HepG2 (cell line): ENCODE data around the gene TDRD10. TPM values are rescaled to one million over a fixed set of nuclear protein-coding genes. Genes with fewer than 3 reads are reported as not detected.

Source experiments
- AKNA ChIP-seq: sonication (generic); formaldehyde crosslinking; IDR thresholded peaks from 2 replicates; pipeline ENCODE4 v1.4.0; 2020; ENCODE audit warnings: missing genetic modification reagents, borderline replicate concordance
- ARID2 ChIP-seq: sonication (generic); formaldehyde crosslinking; IDR thresholded peaks from 2 replicates; pipeline ENCODE4 v1.8.1; 2022; ENCODE audit warnings: mild to moderate bottlenecking, missing genetic modification reagents, borderline replicate concordance
- CHCHD3 ChIP-seq: sonication (generic); formaldehyde crosslinking; IDR thresholded peaks from 2 replicates; pipeline ENCODE4 v1.8.0; 2022; ENCODE audit warnings: mild to moderate bottlenecking, missing genetic modification reagents, moderate library complexity
- NBN ChIP-seq: fragments of 450-650 bp; conservative IDR thresholded peaks from 2 replicates; pipeline ENCODE4 v1.6.1; 2017
- NFKBIZ ChIP-seq: IDR thresholded peaks from 2 replicates; pipeline ENCODE4 v1.6.1; 2018; ENCODE audit warnings: missing genetic modification reagents, missing compliant biosample characterization
- SIN3A ChIP-seq: IDR thresholded peaks from 2 replicates; pipeline ENCODE4 v1.6.1; 2011; ENCODE audit warnings: low read depth, mild to moderate bottlenecking, control low read depth, low read length, borderline replicate concordance
- SP140L ChIP-seq: sonication (generic); formaldehyde crosslinking; IDR thresholded peaks from 2 replicates; pipeline ENCODE4 v1.4.0; 2020; ENCODE audit warnings: missing genetic modification reagents, borderline replicate concordance
- THAP11 ChIP-seq: IDR thresholded peaks from 2 replicates; pipeline ENCODE4 v1.6.1; 2016; ENCODE audit warnings: missing biosample characterization, missing genetic modification reagents
- TOPORS ChIP-seq: sonication (generic); formaldehyde crosslinking; IDR thresholded peaks from 2 replicates; pipeline ENCODE4 v1.8.0; 2023; ENCODE audit warnings: mild to moderate bottlenecking, missing genetic modification reagents
- TRAFD1 ChIP-seq: sonication (generic); formaldehyde crosslinking; IDR thresholded peaks from 2 replicates; pipeline ENCODE4 v1.5.1; 2020; ENCODE audit warnings: missing genetic modification reagents, mild to moderate bottlenecking, borderline replicate concordance
- ZFP36L2 ChIP-seq: sonication (generic); formaldehyde crosslinking; IDR thresholded peaks from 2 replicates; pipeline ENCODE4 v1.4.0; 2020; ENCODE audit warnings: missing genetic modification reagents
- ZNF256 ChIP-seq: sonication (generic); formaldehyde crosslinking; conservative IDR thresholded peaks from 2 replicates; pipeline ENCODE4 v1.4.0; 2020; ENCODE audit warnings: missing genetic modification reagents
- ZNF281 ChIP-seq: sonication (generic); formaldehyde crosslinking; IDR thresholded peaks from 2 replicates; pipeline ENCODE4 v1.4.0; 2020; ENCODE audit warnings: missing genetic modification reagents, borderline replicate concordance
- ZNF563 ChIP-seq: sonication (generic); formaldehyde crosslinking; IDR thresholded peaks from 2 replicates; pipeline ENCODE4 v1.8.0; 2022; ENCODE audit warnings: mild to moderate bottlenecking, moderate library complexity, missing genetic modification reagents
- ZNF704 ChIP-seq: sonication (generic); formaldehyde crosslinking; IDR thresholded peaks from 2 replicates; pipeline ENCODE4 v1.8.1; 2023; ENCODE audit warnings: mild to moderate bottlenecking, inconsistent platforms, moderate library complexity, missing genetic modification reagents, borderline replicate concordance
- polyA plus RNA-seq, 8 experiments: library from polyadenylated mRNA; depleted of rRNA in 3 of 8; stranded (reverse) in 7 of 8; unstranded in 1 of 8; fragments of >200 nt; fragmentation: Illumina TruSeq in 4 of 8; extraction: Trizol in 4 of 8; gene quantifications; 2 replicates each; pipeline versions ENCODE4 v1.2.1 to v1.2.3, GENCODE V29; 2011 to 2016; ENCODE audit warnings: low read depth in 4 of 8, missing spikeins in 1 of 8, mixed read lengths in 1 of 8; ENCODE audit not compliant: insufficient read depth in 1 of 8
- total RNA-seq, 5 experiments: library from RNA; depleted of rRNA; stranded (reverse); fragments of >200 nt; fragmentation: Illumina TruSeq; extraction: Trizol; gene quantifications; 2 replicates each; pipeline ENCODE4 v1.2.3, GENCODE V29; 2016; ENCODE audit warnings: low read depth in 1 of 5

TDRD10 gene
- total and polyA plus RNA-seq, 2 of the 13 experiments (the other 11 are each of a cell fraction or from before 2014, with no cell fraction given): not detected

GRCh38 chr1:154567386-154568156 is 65.6 kb downstream of the TDRD10 start, which contains the start of gene CHRNB2 (continued):
- TF ChIP-seq THAP11: peak; percentile 77
- TF ChIP-seq SIN3A: peak; percentile 71; the same call in 1 of the 2 replicates
- TF ChIP-seq ZNF281: peak; percentile 83; the same call in 1 of the 2 replicates
- 0 out of 2 replicates have a peak, but pooled peaks have one; percentile 87 for TF ChIP-seq ZFP36L2
- peak; percentile 90 for TF ChIP-seq TOPORS (CRISPR knock-in tag)
- peak; percentile 90 for TF ChIP-seq NFKBIZ (CRISPR knock-in tag)
- peak; percentile 86; the same call in 1 of the 2 replicates for TF ChIP-seq ZNF704 (CRISPR knock-in tag)
- TF ChIP-seq AKNA: peak; percentile 30; the same call in 1 of the 2 replicates
- peak; percentile 95 for TF ChIP-seq CHCHD3
- peak; percentile 91; the same call in 1 of the 2 replicates for TF ChIP-seq SP140L (CRISPR knock-in tag)
- TF ChIP-seq ARID2 (CRISPR knock-in tag): 0 out of 2 replicates have a peak, but pooled peaks have one; percentile 60
- peak; percentile 99 for TF ChIP-seq ZNF563 (CRISPR knock-in tag)
- peak; percentile 95 for TF ChIP-seq ZNF256 (CRISPR knock-in tag)
- TF ChIP-seq TRAFD1: no peak
- TF ChIP-seq NBN: no peak
